Adipocyte (in vitro differentiated cells): ENCODE data around the gene FAM53B.
"Not testable (repeated sequence)": the region's sequence is repeated elsewhere in the genome, so short reads cannot be mapped to it uniquely, and the experiment has no call there.

Experiments
- DNase-seq: peaks from one replicate; pipeline ENCODE4 v3.0.0-alpha.2; 2015; ENCODE audit warnings: low read depth
- H3K27me3 ChIP-seq: replicated peaks from 2 replicates; pipeline ENCODE4 v1.7.0; 2013; ENCODE audit warnings: mild to moderate bottlenecking, low read length, moderate library complexity; ENCODE audit not compliant: control insufficient read depth, insufficient read depth
- H3K36me3 ChIP-seq: 2 replicates; pipeline ENCODE4 v1.7.0; 2013; ENCODE audit warnings: low read length, mild to moderate bottlenecking, moderate library complexity; ENCODE audit not compliant: control insufficient read depth, insufficient read depth, severe bottlenecking
- H3K4me1 ChIP-seq: 2 replicates; pipeline ENCODE4 v1.7.0; 2013; ENCODE audit warnings: mild to moderate bottlenecking, low read length, moderate library complexity; ENCODE audit not compliant: control insufficient read depth, insufficient read depth
- H3K4me3 ChIP-seq: 2 replicates; pipeline ENCODE4 v1.7.0; 2013; ENCODE audit warnings: mild to moderate bottlenecking, low read length, moderate library complexity
- H3K9ac ChIP-seq: 2 replicates; pipeline ENCODE4 v1.7.0; 2013; ENCODE audit warnings: mild to moderate bottlenecking, low read length, moderate library complexity
- H3K9me3 ChIP-seq: 2 replicates; pipeline ENCODE4 v1.7.0; 2013; ENCODE audit warnings: mild to moderate bottlenecking, low read length, moderate library complexity; ENCODE audit not compliant: control insufficient read depth

Gene FAM53B

GRCh38 chr10:124616040-124616835 is 127.9 kb downstream of the FAM53B start:
- Histone ChIP-seq H3K36me3 (peaks cover 4% of the 10 kb centered on the region), H3K4me1 (peaks cover 9% of the 10 kb centered on the region), H3K4me3 (no peak overlapping the region), H3K9ac (no peak overlapping the region), H3K27me3 (no peaks in the 10 kb centered on the region), H3K9me3 (no peaks in the 10 kb centered on the region)
- DNase-seq = no peak

- H3K4me3 ChIP-seq = no peak overlapping the region
- DNase-seq = no peak
- no peaks in the 10 kb centered on the region for H3K27me3 ChIP-seq
- no peaks in the 10 kb centered on the region for H3K9me3 ChIP-seq
- H3K9ac ChIP-seq = no peak overlapping the region
- peaks cover 4% of the 10 kb centered on the region for H3K36me3 ChIP-seq
- H3K4me1 ChIP-seq = peaks cover 9% of the 10 kb centered on the region
Observed at GRCh38 chr10:124615259-124615658, 128.9 kb downstream of the FAM53B start.

GRCh38 chr10:124614003-124614659 is 130.0 kb downstream of the FAM53B start:
- H3K9me3 ChIP-seq = no peaks in the 10 kb centered on the region
- peaks cover 9% of the 10 kb centered on the region for H3K4me1 ChIP-seq
- H3K27me3 ChIP-seq = no peaks in the 10 kb centered on the region
- no peak for DNase-seq
- no peak overlapping the region for H3K9ac ChIP-seq
- H3K36me3 ChIP-seq = peaks cover 4% of the 10 kb centered on the region
- no peak overlapping the region for H3K4me3 ChIP-seq

- H3K4me3 ChIP-seq = no peak overlapping the region
- H3K4me1 ChIP-seq = peaks cover 9% of the 10 kb centered on the region
- H3K27me3 ChIP-seq = no peaks in the 10 kb centered on the region
- H3K9me3 ChIP-seq = no peaks in the 10 kb centered on the region
- no peak for DNase-seq
- no peak overlapping the region for H3K9ac ChIP-seq
- H3K36me3 ChIP-seq = peaks cover 4% of the 10 kb centered on the region
Observed at GRCh38 chr10:124612611-124613498, 131.3 kb downstream of the FAM53B start.

- Histone ChIP-seq H3K9ac (no peak overlapping the region), H3K4me3 (no peak overlapping the region), H3K4me1 (peaks cover 9% of the 10 kb centered on the region), H3K27me3 (no peaks in the 10 kb centered on the region), H3K9me3 (no peaks in the 10 kb centered on the region), H3K36me3 (no peaks in the 10 kb centered on the region)
- DNase-seq = no peak
Observed at GRCh38 chr10:124611738-124612137, 132.4 kb downstream of the FAM53B start.

- H3K36me3 ChIP-seq, H3K9ac ChIP-seq, H3K9me3 ChIP-seq, H3K27me3 ChIP-seq, DNase-seq, H3K4me3 ChIP-seq, H3K4me1 ChIP-seq: not testable (repeated sequence)
Observed at GRCh38 chr10:124610851-124611250, 133.3 kb downstream of the FAM53B start.

- not testable (repeated sequence) for H3K27me3 ChIP-seq, H3K4me3 ChIP-seq, H3K4me1 ChIP-seq, H3K9ac ChIP-seq, H3K9me3 ChIP-seq, H3K36me3 ChIP-seq, DNase-seq
Observed at GRCh38 chr10:124610186-124610585, 134.0 kb downstream of the FAM53B start.

- Histone ChIP-seq H3K27me3 (no peaks in the 10 kb centered on the region), H3K4me3 (no peak overlapping the region), H3K4me1 (peaks cover 9% of the 10 kb centered on the region), H3K9me3 (no peaks in the 10 kb centered on the region), H3K36me3 (no peaks in the 10 kb centered on the region), H3K9ac (no peak overlapping the region)
- no peak for DNase-seq
Observed at GRCh38 chr10:124609698-124610097, 134.5 kb downstream of the FAM53B start.

- Histone ChIP-seq H3K27me3 (no peaks in the 10 kb centered on the region), H3K4me3 (no peak overlapping the region), H3K9me3 (no peaks in the 10 kb centered on the region), H3K4me1 (no peaks in the 10 kb centered on the region), H3K9ac (no peak overlapping the region), H3K36me3 (no peaks in the 10 kb centered on the region)
- DNase-seq = no peak
Observed at GRCh38 chr10:124608093-124608721, 136.0 kb downstream of the FAM53B start.

GRCh38 chr10:124607693-124608092 is 136.5 kb downstream of the FAM53B start:
- no peaks in the 10 kb centered on the region for H3K4me1 ChIP-seq
- no peak overlapping the region for H3K4me3 ChIP-seq
- H3K9ac ChIP-seq = no peak overlapping the region
- no peaks in the 10 kb centered on the region for H3K27me3 ChIP-seq
- no peaks in the 10 kb centered on the region for H3K9me3 ChIP-seq
- DNase-seq = no peak
- H3K36me3 ChIP-seq = no peaks in the 10 kb centered on the region

GRCh38 chr10:124606822-124607221 is 137.4 kb downstream of the FAM53B start:
- Histone ChIP-seq H3K9ac (no peak overlapping the region), H3K36me3 (no peaks in the 10 kb centered on the region), H3K4me3 (no peak overlapping the region), H3K9me3 (no peaks in the 10 kb centered on the region), H3K27me3 (no peaks in the 10 kb centered on the region), H3K4me1 (no peaks in the 10 kb centered on the region)
- DNase-seq = no peak
